Measurements from ENCODE around the gene S1PR3.

Gene S1PR3

GRCh38 chr9:89037346-89037745, 46.1 kb downstream of the S1PR3 start:
- no peak for DNase-seq (ENCODE audit: low read depth, low spot score)

GRCh38 chr9:89037891-89038290, 46.6 kb downstream of the S1PR3 start:
- no peak for DNase-seq (ENCODE audit: low read depth, low spot score)

- no peak for DNase-seq (ENCODE audit: low read depth, low spot score)
These were observed 47.3 kb downstream of the S1PR3 start for GRCh38 chr9:89038382-89039103.

- no peak for DNase-seq (ENCODE audit: low read depth, low spot score)
These were observed 47.8 kb downstream of the S1PR3 start for GRCh38 chr9:89039104-89039465.

- no peak for DNase-seq (ENCODE audit: low read depth, low spot score)
These were observed 48.4 kb downstream of the S1PR3 start for GRCh38 chr9:89039664-89040063.

- no peak for DNase-seq (ENCODE audit: low read depth, low spot score)
These were observed 51.7 kb downstream of the S1PR3 start for GRCh38 chr9:89042984-89043383.

- DNase-seq (ENCODE audit: low read depth, low spot score) = no peak
These were observed 52.8 kb downstream of the S1PR3 start for GRCh38 chr9:89044104-89044503.

GRCh38 chr9:89044881-89045280, 53.6 kb downstream of the S1PR3 start:
- DNase-seq (ENCODE audit: low read depth, low spot score) = no peak

- no peak for DNase-seq (ENCODE audit: low read depth, low spot score)
These were observed 55.6 kb downstream of the S1PR3 start for GRCh38 chr9:89046832-89047231.

- DNase-seq (ENCODE audit: low read depth, low spot score) = no peak
These were observed 56.4 kb downstream of the S1PR3 start for GRCh38 chr9:89047667-89048066.

GRCh38 chr9:89048616-89049015, 57.3 kb downstream of the S1PR3 start:
- DNase-seq (ENCODE audit: low read depth, low spot score) = no peak

GRCh38 chr9:89049646-89050045, 58.4 kb downstream of the S1PR3 start:
- DNase-seq (ENCODE audit: low read depth, low spot score) = no peak

- no peak for DNase-seq (ENCODE audit: low read depth, low spot score)
These were observed 60.3 kb downstream of the S1PR3 start for GRCh38 chr9:89051421-89052025.

GRCh38 chr9:89052470-89053097, 61.3 kb downstream of the S1PR3 start:
- DNase-seq (ENCODE audit: low read depth, low spot score) = no peak

GRCh38 chr9:89053301-89053700, 62.0 kb downstream of the S1PR3 start:
- no peak for DNase-seq (ENCODE audit: low read depth, low spot score)
